ENCODE measurements around the gene LAMB4. TPM values are rescaled to one million over a fixed set of nuclear protein-coding genes. Genes with fewer than 3 reads are reported as not detected.

The LAMB4 gene
- polyA plus RNA-seq, 4 donors = 0.12 to 3.5 (median 0.51) TPM

- H3K4me1 ChIP-seq (ENCODE audit: control insufficient read depth in 3 of 3, insufficient read depth in 2 of 3, low read depth in 1 of 3, low read length in 2 of 3) = no peaks in the 10 kb centered on the region
- no peaks in the 10 kb centered on the region for H3K9me3 ChIP-seq (ENCODE audit: control insufficient read depth in 2 of 2, insufficient read depth in 1 of 2, low read depth in 1 of 2, low read length in 1 of 2)
- H3K36me3 ChIP-seq (ENCODE audit: control insufficient read depth in 3 of 3, insufficient read depth in 2 of 3, low read depth in 1 of 3, low read length in 3 of 3) = no peaks in the 10 kb centered on the region
- no peak overlapping the region for H3K4me3 ChIP-seq (ENCODE audit: low read depth in 1 of 3, low read length in 3 of 3)
- whole genome bisulfite sequencing, 3 donors = 90 to 91% (median 91%) methylated on average over 7 of the region's 7 CpGs
- no peak overlapping the region for H3K27ac ChIP-seq (ENCODE audit: low read depth in 1 of 3, low read length in 2 of 3)
- FAIRE-seq (no peak), DNase-seq (no peak)
- H3K27me3 ChIP-seq (ENCODE audit: control insufficient read depth in 3 of 3, insufficient read depth in 3 of 3, low read length in 3 of 3) = no peaks in the 10 kb centered on the region
Measured at GRCh38 chr7:108067844-108068243, 62.3 kb downstream of the LAMB4 start.

GRCh38 chr7:108066486-108066885 lies 63.7 kb downstream of the LAMB4 start:
- FAIRE-seq (no peak), DNase-seq (no peak)
- Histone ChIP-seq H3K4me1 (ENCODE audit: control insufficient read depth in 3 of 3, insufficient read depth in 2 of 3, low read depth in 1 of 3, low read length in 2 of 3) (no peaks in the 10 kb centered on the region), H3K27ac (ENCODE audit: low read depth in 1 of 3, low read length in 2 of 3) (no peak overlapping the region), H3K27me3 (ENCODE audit: control insufficient read depth in 3 of 3, insufficient read depth in 3 of 3, low read length in 3 of 3) (no peaks in the 10 kb centered on the region), H3K4me3 (ENCODE audit: low read depth in 1 of 3, low read length in 3 of 3) (no peak overlapping the region), H3K9me3 (ENCODE audit: control insufficient read depth in 2 of 2, insufficient read depth in 1 of 2, low read depth in 1 of 2, low read length in 1 of 2) (no peaks in the 10 kb centered on the region), H3K36me3 (ENCODE audit: control insufficient read depth in 3 of 3, insufficient read depth in 2 of 3, low read depth in 1 of 3, low read length in 3 of 3) (no peaks in the 10 kb centered on the region)
- 86 to 88% (median 87%) methylated on average over 9 of the region's 9 CpGs for WGBS, 3 donors

GRCh38 chr7:108063520-108063933 lies 66.6 kb downstream of the LAMB4 start:
- WGBS, 3 donors = 69 to 83% (median 75%) methylated on average over 5 of the region's 5 CpGs
- H3K36me3 ChIP-seq (ENCODE audit: control insufficient read depth in 3 of 3, insufficient read depth in 2 of 3, low read depth in 1 of 3, low read length in 3 of 3) = no peaks in the 10 kb centered on the region
- H3K4me1 ChIP-seq (ENCODE audit: control insufficient read depth in 3 of 3, insufficient read depth in 2 of 3, low read depth in 1 of 3, low read length in 2 of 3) = no peaks in the 10 kb centered on the region
- no peaks in the 10 kb centered on the region for H3K9me3 ChIP-seq (ENCODE audit: control insufficient read depth in 2 of 2, insufficient read depth in 1 of 2, low read depth in 1 of 2, low read length in 1 of 2)
- H3K27ac ChIP-seq (ENCODE audit: low read depth in 1 of 3, low read length in 2 of 3) = no peak overlapping the region
- FAIRE-seq (no peak), DNase-seq (peak; percentile 21 to 30)
- H3K4me3 ChIP-seq (ENCODE audit: low read depth in 1 of 3, low read length in 3 of 3) = no peak overlapping the region
- no peaks in the 10 kb centered on the region for H3K27me3 ChIP-seq (ENCODE audit: control insufficient read depth in 3 of 3, insufficient read depth in 3 of 3, low read length in 3 of 3)

DNA sequence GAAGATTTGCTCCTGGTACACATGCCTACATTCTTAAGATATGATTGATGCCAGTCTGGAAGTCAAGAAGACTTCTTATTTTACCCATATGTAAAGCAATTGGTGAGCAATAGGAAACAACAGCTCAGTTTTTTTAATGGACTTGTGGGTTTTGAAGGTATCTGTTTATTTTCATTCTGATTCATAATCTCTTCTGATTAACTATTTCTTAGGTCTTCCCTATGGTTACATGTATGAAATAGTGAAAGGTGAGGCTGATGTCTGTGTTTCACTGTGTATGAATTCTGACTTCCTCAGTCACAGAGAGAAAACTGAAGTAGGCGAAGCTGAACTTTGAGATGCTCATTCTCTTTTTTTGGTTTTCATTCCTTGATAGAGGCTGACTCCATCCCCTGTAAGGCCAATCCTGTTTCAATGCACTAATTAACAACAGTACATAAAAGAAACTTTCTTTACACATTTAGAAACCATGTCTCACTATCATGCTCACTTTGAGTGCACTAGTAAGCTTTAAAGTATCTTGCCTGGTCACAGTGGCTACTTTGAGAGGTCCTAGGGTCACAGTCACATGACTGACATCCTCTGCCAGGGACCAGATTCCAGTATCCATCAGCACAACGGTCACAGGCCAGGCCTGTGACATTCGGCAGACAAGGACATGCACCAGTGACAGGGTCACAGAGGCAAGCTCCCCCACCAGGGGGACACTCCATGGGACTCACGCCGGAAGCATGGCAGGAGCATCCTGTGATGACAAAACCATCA lies 67.7 kb downstream of the LAMB4 start:
- Histone ChIP-seq H3K4me1 (ENCODE audit: control insufficient read depth in 3 of 3, insufficient read depth in 2 of 3, low read depth in 1 of 3, low read length in 2 of 3) (no peaks in the 10 kb centered on the region), H3K4me3 (ENCODE audit: low read depth in 1 of 3, low read length in 3 of 3) (no peak overlapping the region), H3K36me3 (ENCODE audit: control insufficient read depth in 3 of 3, insufficient read depth in 2 of 3, low read depth in 1 of 3, low read length in 3 of 3) (no peaks in the 10 kb centered on the region), H3K27ac (ENCODE audit: low read depth in 1 of 3, low read length in 2 of 3) (no peak overlapping the region), H3K9me3 (ENCODE audit: control insufficient read depth in 2 of 2, insufficient read depth in 1 of 2, low read depth in 1 of 2, low read length in 1 of 2) (no peaks in the 10 kb centered on the region), H3K27me3 (ENCODE audit: control insufficient read depth in 3 of 3, insufficient read depth in 3 of 3, low read length in 3 of 3) (no peaks in the 10 kb centered on the region)
- FAIRE-seq (no peak), DNase-seq (no peak)
- WGBS, 3 donors = 75 to 88% (median 80%) methylated on average over 5 of the region's 5 CpGs

GRCh38 chr7:108059526-108059925 lies 70.6 kb downstream of the LAMB4 start:
- FAIRE-seq = no peak

GRCh38 chr7:108057951-108058481 lies 72.1 kb downstream of the LAMB4 start:
- no peaks in the 10 kb centered on the region for H3K36me3 ChIP-seq (ENCODE audit: control insufficient read depth in 3 of 3, insufficient read depth in 2 of 3, low read depth in 1 of 3, low read length in 3 of 3)
- no peaks in the 10 kb centered on the region for H3K27me3 ChIP-seq (ENCODE audit: control insufficient read depth in 3 of 3, insufficient read depth in 3 of 3, low read length in 3 of 3)
- 66 to 89% (median 86%) methylated on average over 4 of the region's 4 CpGs for WGBS, 3 donors
- H3K4me3 ChIP-seq (ENCODE audit: low read depth in 1 of 3, low read length in 3 of 3) = no peak overlapping the region
- no peaks in the 10 kb centered on the region for H3K9me3 ChIP-seq (ENCODE audit: control insufficient read depth in 2 of 2, insufficient read depth in 1 of 2, low read depth in 1 of 2, low read length in 1 of 2)
- H3K4me1 ChIP-seq (ENCODE audit: control insufficient read depth in 3 of 3, insufficient read depth in 2 of 3, low read depth in 1 of 3, low read length in 2 of 3) = no peaks in the 10 kb centered on the region
- DNase-seq = peak in 1 of 2 donors; percentile 8
- no peak for FAIRE-seq
- no peak overlapping the region for H3K27ac ChIP-seq (ENCODE audit: low read depth in 1 of 3, low read length in 2 of 3)

More at GRCh38 chr7:108059526-108059925, 70.6 kb downstream of the LAMB4 start:
- Histone ChIP-seq H3K4me3 (ENCODE audit: low read depth in 1 of 3, low read length in 3 of 3) (no peak overlapping the region), H3K36me3 (ENCODE audit: control insufficient read depth in 3 of 3, insufficient read depth in 2 of 3, low read depth in 1 of 3, low read length in 3 of 3) (no peaks in the 10 kb centered on the region), H3K27ac (ENCODE audit: low read depth in 1 of 3, low read length in 2 of 3) (no peak overlapping the region), H3K9me3 (ENCODE audit: control insufficient read depth in 2 of 2, insufficient read depth in 1 of 2, low read depth in 1 of 2, low read length in 1 of 2) (no peaks in the 10 kb centered on the region), H3K27me3 (ENCODE audit: control insufficient read depth in 3 of 3, insufficient read depth in 3 of 3, low read length in 3 of 3) (no peaks in the 10 kb centered on the region), H3K4me1 (ENCODE audit: control insufficient read depth in 3 of 3, insufficient read depth in 2 of 3, low read depth in 1 of 3, low read length in 2 of 3) (no peaks in the 10 kb centered on the region)
- DNase-seq = no peak
- WGBS, 3 donors = 75 to 92% (median 90%) methylated on average over 6 of the region's 6 CpGs

DNA sequence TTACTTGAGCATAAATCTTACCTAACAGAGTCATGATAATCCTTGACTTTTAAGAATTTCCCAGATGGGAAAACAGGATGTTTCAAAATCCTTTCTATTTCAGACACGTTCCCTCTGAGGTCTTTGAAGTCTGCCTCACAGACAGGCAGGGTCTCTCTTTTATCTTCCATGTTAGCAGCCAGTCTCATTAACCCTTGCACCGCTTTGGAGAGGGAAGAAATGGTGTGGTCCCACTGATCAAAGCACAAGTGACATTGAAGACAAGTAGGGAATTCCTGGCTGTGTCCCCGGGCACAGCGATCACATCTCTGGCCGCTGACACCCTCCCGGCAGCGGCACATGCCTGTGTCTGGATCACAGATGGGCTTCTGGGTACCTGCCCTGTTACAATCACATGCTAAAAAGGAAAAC lies 74.5 kb downstream of the LAMB4 start:
- no peaks in the 10 kb centered on the region for H3K27me3 ChIP-seq (ENCODE audit: control insufficient read depth in 3 of 3, insufficient read depth in 3 of 3, low read length in 3 of 3)
- no peak overlapping the region for H3K4me3 ChIP-seq (ENCODE audit: low read depth in 1 of 3, low read length in 3 of 3)
- H3K27ac ChIP-seq (ENCODE audit: low read depth in 1 of 3, low read length in 2 of 3) = no peak overlapping the region
- no peaks in the 10 kb centered on the region for H3K36me3 ChIP-seq (ENCODE audit: control insufficient read depth in 3 of 3, insufficient read depth in 2 of 3, low read depth in 1 of 3, low read length in 3 of 3)
- 82 to 92% (median 87%) methylated on average over 7 of the region's 7 CpGs for WGBS, 3 donors
- H3K4me1 ChIP-seq (ENCODE audit: control insufficient read depth in 3 of 3, insufficient read depth in 2 of 3, low read depth in 1 of 3, low read length in 2 of 3) = no peaks in the 10 kb centered on the region
- FAIRE-seq (no peak), DNase-seq (no peak)
- H3K9me3 ChIP-seq (ENCODE audit: control insufficient read depth in 2 of 2, insufficient read depth in 1 of 2, low read depth in 1 of 2, low read length in 1 of 2) = no peaks in the 10 kb centered on the region

GRCh38 chr7:108054537-108054936 lies 75.6 kb downstream of the LAMB4 start:
- no peaks in the 10 kb centered on the region for H3K36me3 ChIP-seq (ENCODE audit: control insufficient read depth in 3 of 3, insufficient read depth in 2 of 3, low read depth in 1 of 3, low read length in 3 of 3)
- FAIRE-seq = no peak
- H3K4me1 ChIP-seq (ENCODE audit: control insufficient read depth in 3 of 3, insufficient read depth in 2 of 3, low read depth in 1 of 3, low read length in 2 of 3) = no peaks in the 10 kb centered on the region
- H3K27me3 ChIP-seq (ENCODE audit: control insufficient read depth in 3 of 3, insufficient read depth in 3 of 3, low read length in 3 of 3) = no peaks in the 10 kb centered on the region
- H3K9me3 ChIP-seq (ENCODE audit: control insufficient read depth in 2 of 2, insufficient read depth in 1 of 2, low read depth in 1 of 2, low read length in 1 of 2) = no peaks in the 10 kb centered on the region
- no peak overlapping the region for H3K4me3 ChIP-seq (ENCODE audit: low read depth in 1 of 3, low read length in 3 of 3)
- DNase-seq = no peak
- no peak overlapping the region for H3K27ac ChIP-seq (ENCODE audit: low read depth in 1 of 3, low read length in 2 of 3)
- WGBS, 3 donors = 21 to 62% (median 35%) methylated on average over 1 of the region's 1 CpG

All from small intestine (tissue), 7 donors.